Coronary artery (tissue), 2 donors: Measurements from ENCODE around the gene ARHGEF11.

Experiments used
- DNase-seq: peaks from one replicate; pipeline ENCODE4 v3.0.0-alpha.2; 2017; ENCODE audit warnings: low spot score
- H3K27ac ChIP-seq, 2 donors: fragments of 200-600 bp; sonication (generic); one replicate each; pipeline ENCODE4 v1.5.1; 2016 to 2019
- H3K4me3 ChIP-seq: fragments of 200-600 bp; sonication (generic); 2 replicates; pipeline ENCODE4 v1.5.1; 2016; ENCODE audit warnings: mild to moderate bottlenecking, moderate library complexity
- CTCF ChIP-seq: fragments of 200-600 bp; sonication (generic); IDR thresholded peaks from one replicate; pipeline ENCODE4 v1.5.1; 2019; ENCODE audit warnings: antibody characterized with exemption

Gene ARHGEF11

GRCh38 chr1:156886583-156887281 is 158.8 kb downstream of the ARHGEF11 start:
- DNase-seq: no peak
- no peak for TF ChIP-seq CTCF
- H3K4me3 ChIP-seq: no peak overlapping the region
- H3K27ac ChIP-seq: no peak overlapping the region

GRCh38 chr1:156885880-156886355 is 159.6 kb downstream of the ARHGEF11 start:
- no peak overlapping the region for H3K27ac ChIP-seq
- TF ChIP-seq CTCF: no peak
- no peak for DNase-seq
- H3K4me3 ChIP-seq: no peak overlapping the region

- no peak for DNase-seq
- no peak for TF ChIP-seq CTCF
- Histone ChIP-seq H3K4me3 (no peak overlapping the region), H3K27ac (no peak overlapping the region)
These were observed 160.2 kb downstream of the ARHGEF11 start for GRCh38 chr1:156885314-156885713.
